Measurements from ENCODE around the gene AZIN2. TPM values are rescaled to one million over a fixed set of nuclear protein-coding genes. Genes with fewer than 3 reads are reported as not detected.

AZIN2 gene
- total RNA-seq, 4 donors from 2014 or later: 11.6 to 93.3 (median 42.0) TPM

- no peaks in the 10 kb centered on the region for H3K36me3 ChIP-seq
- WGBS, 2 donors (ENCODE audit: low coverage in 1 of 2): 92 to 100% methylated on average over 1 to 5 of the region's 5 CpGs
- in situ Hi-C loops (cut with MboI; ENCODE audit: low pct_ligation_motif_present in 1 of 4, low pct_unique_long_range_greater_than_20kb in 1 of 4, low sequenced_read_pairs in 3 of 4) (no loop called here), intact Hi-C loops (cut with DNase I; ENCODE audit: low total_unique reads) (no loop called here)
- H3K4me3 ChIP-seq: no peak overlapping the region
- H3K27me3 ChIP-seq: no peaks in the 10 kb centered on the region
- no peak for TF ChIP-seq EP300 (IDR thresholded peaks at IDR 0.05; ENCODE audit: low read depth)
- TF ChIP-seq POLR2AphosphoS5 (IDR thresholded peaks at IDR 0.05): no peak
- TF ChIP-seq POLR2A (IDR thresholded peaks at IDR 0.05): no peak
- no peak for TF ChIP-seq CTCF (IDR thresholded peaks at IDR 0.05)
- DNase-seq: no peak
- no peaks in the 10 kb centered on the region for H3K9me3 ChIP-seq
- peaks cover 0 to 9% (median 0%) of the 10 kb centered on the region in 4 donors for H3K4me1 ChIP-seq
- no peak overlapping the region for H3K27ac ChIP-seq
These were observed 12.1 kb downstream of the AZIN2 start for GRCh38 chr1:33093004-33093403.

GRCh38 chr1:33094486-33094885 lies 13.5 kb downstream of the AZIN2 start:
- WGBS, 2 donors (ENCODE audit: low coverage in 1 of 2): 92% methylated on average over 11 of the region's 11 CpGs; no CpG with 5 or more reads in 1 of the 2 donors
- in situ Hi-C loops (cut with MboI; ENCODE audit: low pct_ligation_motif_present in 1 of 4, low pct_unique_long_range_greater_than_20kb in 1 of 4, low sequenced_read_pairs in 3 of 4): no loop called here

GRCh38 chr1:33094971-33095604 lies 14.1 kb downstream of the AZIN2 start:
- H3K9me3 ChIP-seq: no peaks in the 10 kb centered on the region
- in situ Hi-C loops (cut with MboI; ENCODE audit: low pct_ligation_motif_present in 1 of 4, low pct_unique_long_range_greater_than_20kb in 1 of 4, low sequenced_read_pairs in 3 of 4) (no loop called here), intact Hi-C loops (cut with DNase I; ENCODE audit: low total_unique reads) (no loop called here)
- DNase-seq: peak; percentile 70
- WGBS, 2 donors (ENCODE audit: low coverage in 1 of 2): 24 to 26% methylated on average over 4 to 10 of the region's 10 CpGs
- H3K4me1 ChIP-seq: peaks cover 0 to 5% (median 0%) of the 10 kb centered on the region in 4 donors
- H3K4me3 ChIP-seq: no peak overlapping the region
- no peak for TF ChIP-seq POLR2A (IDR thresholded peaks at IDR 0.05)
- TF ChIP-seq EP300 (IDR thresholded peaks at IDR 0.05; ENCODE audit: low read depth): no peak
- peak; percentile 90 to 99 (median 99) for TF ChIP-seq CTCF (IDR thresholded peaks at IDR 0.05)
- no peak overlapping the region for H3K27ac ChIP-seq
- H3K27me3 ChIP-seq: no peaks in the 10 kb centered on the region
- H3K36me3 ChIP-seq: no peaks in the 10 kb centered on the region

More at GRCh38 chr1:33094486-33094885, 13.5 kb downstream of the AZIN2 start:
- no peaks in the 10 kb centered on the region for H3K36me3 ChIP-seq
- peaks cover 0 to 5% (median 0%) of the 10 kb centered on the region in 4 donors for H3K4me1 ChIP-seq
- no peak for TF ChIP-seq CTCF (IDR thresholded peaks at IDR 0.05)
- TF ChIP-seq EP300 (IDR thresholded peaks at IDR 0.05; ENCODE audit: low read depth): no peak
- TF ChIP-seq POLR2AphosphoS5 (IDR thresholded peaks at IDR 0.05): no peak
- no peak for TF ChIP-seq POLR2A (IDR thresholded peaks at IDR 0.05)
- no peaks in the 10 kb centered on the region for H3K27me3 ChIP-seq
- intact Hi-C loops (cut with DNase I; ENCODE audit: low total_unique reads): no loop called here
- H3K27ac ChIP-seq: no peak overlapping the region
- no peak overlapping the region for H3K4me3 ChIP-seq
- no peak for DNase-seq
- H3K9me3 ChIP-seq: no peaks in the 10 kb centered on the region

GRCh38 chr1:33096363-33097005 lies 15.5 kb downstream of the AZIN2 start:
- H3K27ac ChIP-seq: no peak overlapping the region
- intact Hi-C loops (cut with DNase I; ENCODE audit: low total_unique reads) (no loop called here), in situ Hi-C loops (cut with MboI; ENCODE audit: low pct_ligation_motif_present in 1 of 4, low pct_unique_long_range_greater_than_20kb in 1 of 4, low sequenced_read_pairs in 3 of 4) (no loop called here)
- peaks cover 0 to 5% (median 0%) of the 10 kb centered on the region in 4 donors for H3K4me1 ChIP-seq
- no peak for DNase-seq
- no peak overlapping the region for H3K4me3 ChIP-seq
- no peaks in the 10 kb centered on the region for H3K36me3 ChIP-seq
- H3K27me3 ChIP-seq: no peaks in the 10 kb centered on the region
- H3K9me3 ChIP-seq: no peaks in the 10 kb centered on the region
- TF ChIP-seq POLR2AphosphoS5 (IDR thresholded peaks at IDR 0.05) (no peak), EP300 (IDR thresholded peaks at IDR 0.05; ENCODE audit: low read depth) (no peak)
- 80 to 90% methylated on average over 2 to 7 of the region's 7 CpGs for WGBS, 2 donors (ENCODE audit: low coverage in 1 of 2)
